ENCODE data around the gene LACTBL1.
"Not testable (repeated sequence)": the region's sequence is repeated elsewhere in the genome, so short reads cannot be mapped to it uniquely, and the experiment has no call there.

The LACTBL1 gene

DNA sequence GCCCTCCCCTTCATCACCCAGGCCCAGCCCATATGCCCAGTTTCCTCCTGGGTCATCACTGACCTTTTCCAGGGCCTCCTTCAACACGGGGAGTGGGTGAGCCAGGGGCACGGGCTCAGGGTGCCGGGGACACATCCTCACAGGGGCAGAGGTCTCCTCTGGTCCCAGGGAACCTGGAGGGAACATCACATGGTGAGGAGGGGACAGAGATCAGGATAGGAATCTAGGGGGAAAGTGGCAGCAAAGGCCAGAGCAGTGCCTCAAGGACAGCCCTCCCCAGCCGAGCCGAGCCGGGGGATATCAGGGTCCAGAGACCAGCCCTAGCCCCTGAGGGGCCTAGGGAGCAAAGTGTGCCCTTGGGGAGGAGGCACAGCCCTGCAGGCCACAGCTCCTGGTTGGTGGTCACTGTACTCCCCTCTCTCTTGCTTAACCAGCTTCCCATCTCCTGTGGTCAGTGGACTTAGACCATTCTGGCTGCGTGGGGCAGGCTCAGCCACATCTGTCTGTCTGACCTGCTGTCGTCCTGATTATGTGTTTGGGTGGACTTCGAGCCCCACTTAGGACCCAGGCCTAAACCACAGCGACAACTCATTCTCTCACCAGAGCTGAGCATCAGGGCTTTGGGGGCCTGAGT, 9.5 kb downstream of the LACTBL1 start:
- H3K4me1 Mint-ChIP-seq: no peaks in the 10 kb centered on the region
- DNase-seq: no peak
- ATAC-seq: no peak
- peaks cover 8 to 11% of the 10 kb centered on the region in 2 donors for H3K9me3 Mint-ChIP-seq
- H3K27me3 Mint-ChIP-seq: peaks cover 12% of the 10 kb centered on the region
- no peak overlapping the region for H3K4me3 Mint-ChIP-seq
- no peak overlapping the region for H3K27ac Mint-ChIP-seq

DNA sequence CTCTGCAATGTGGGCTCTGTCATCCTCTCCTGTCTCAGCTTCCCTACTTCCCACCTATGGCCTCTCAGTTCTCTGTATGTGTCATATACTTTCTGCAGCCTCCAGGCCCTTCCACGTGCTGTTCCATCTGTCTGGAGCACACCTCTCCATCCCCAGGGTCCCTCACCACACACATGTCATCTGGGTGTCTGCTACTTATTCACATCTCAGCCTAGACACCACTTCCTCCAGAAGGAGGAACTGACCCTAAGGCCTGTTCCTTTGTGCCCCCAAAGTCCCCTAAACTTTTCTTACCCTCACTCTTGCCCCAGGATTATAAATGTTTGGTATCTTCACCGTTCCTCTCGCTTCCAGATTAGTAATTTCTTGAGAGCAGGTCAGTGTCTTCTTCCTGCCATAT, 10.1 kb downstream of the LACTBL1 start:
- peaks cover 8 to 11% of the 10 kb centered on the region in 2 donors for H3K9me3 Mint-ChIP-seq

DNA sequence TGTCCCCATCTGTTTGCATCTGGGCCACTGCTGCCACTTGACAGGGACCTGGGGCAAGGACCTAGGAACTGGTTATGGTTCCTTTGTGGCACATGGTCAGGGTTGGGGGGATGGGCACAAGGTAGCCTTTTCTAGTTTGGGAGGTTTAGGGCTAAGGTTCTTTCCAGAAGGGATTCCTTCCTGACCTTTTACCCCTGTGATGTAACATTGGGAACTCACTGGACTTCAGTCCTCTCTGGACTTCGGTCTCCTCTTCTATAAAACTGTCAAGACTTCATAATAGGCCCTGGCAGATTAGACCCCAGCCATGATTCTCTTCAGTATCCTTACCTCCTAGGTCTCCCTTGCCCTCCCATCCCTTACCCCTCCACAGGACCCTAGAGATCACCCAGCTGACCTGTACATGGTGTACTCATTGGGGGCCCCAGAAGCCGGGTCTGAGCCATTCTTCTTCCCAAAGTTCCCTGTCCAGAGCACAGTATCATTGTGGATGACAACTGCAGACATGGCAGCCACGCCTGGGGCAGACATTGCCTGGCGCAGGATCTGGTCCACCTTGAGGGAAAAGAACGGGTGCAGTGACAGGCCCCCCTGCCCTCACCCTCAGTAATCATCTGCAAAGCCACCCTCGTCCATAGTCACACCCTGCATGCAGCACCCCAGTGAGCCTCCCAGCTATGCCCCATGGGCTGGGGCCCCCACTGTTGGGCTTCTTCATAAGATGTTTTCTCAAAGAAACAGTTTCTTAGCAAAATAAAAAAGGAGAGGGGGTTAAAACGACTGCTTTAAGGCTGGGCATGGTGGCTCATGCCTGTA, 12.9 kb downstream of the LACTBL1 start:
- H3K9me3 Mint-ChIP-seq: no peaks in the 10 kb centered on the region

More for the DNA sequence above, 10.1 kb downstream of the LACTBL1 start:
- Mint-ChIP-seq H3K27me3 (peaks cover 9% of the 10 kb centered on the region), H3K4me3 (no peak overlapping the region), H3K27ac (no peak overlapping the region), H3K4me1 (no peaks in the 10 kb centered on the region)
- no peak for ATAC-seq
- DNase-seq: no peak

DNA sequence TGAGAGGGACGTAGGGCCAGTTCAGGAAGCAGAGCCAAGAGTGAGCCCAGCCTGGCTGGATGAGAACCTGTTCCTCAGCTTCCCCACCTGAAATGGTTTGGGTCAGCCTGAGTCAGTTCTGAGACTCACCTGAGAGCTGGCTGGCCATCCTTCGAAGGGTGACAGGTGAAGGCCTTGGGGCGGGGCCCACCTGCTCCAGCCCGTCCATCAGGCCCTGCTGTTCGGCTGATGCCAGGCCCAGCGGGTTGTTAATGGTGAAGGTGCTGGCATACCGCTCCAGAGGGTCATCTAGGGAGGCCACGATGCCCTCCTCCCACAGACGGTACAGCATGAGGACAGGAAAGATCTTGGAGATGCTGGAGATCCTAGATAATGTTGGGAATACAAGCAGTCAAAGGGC, 14.1 kb downstream of the LACTBL1 start:
- Mint-ChIP-seq H3K4me3 (no peak overlapping the region), H3K4me1 (no peaks in the 10 kb centered on the region), H3K27me3 (peaks cover 28% of the 10 kb centered on the region), H3K9me3 (no peaks in the 10 kb centered on the region), H3K27ac (no peak overlapping the region)
- DNase-seq: no peak
- ATAC-seq: no peak

More for the DNA sequence above, 12.9 kb downstream of the LACTBL1 start:
- Mint-ChIP-seq H3K4me1 (no peaks in the 10 kb centered on the region), H3K4me3 (no peak overlapping the region), H3K27ac (no peak overlapping the region), H3K27me3 (peaks cover 16% of the 10 kb centered on the region)
- no peak for ATAC-seq
- no peak for DNase-seq

DNA sequence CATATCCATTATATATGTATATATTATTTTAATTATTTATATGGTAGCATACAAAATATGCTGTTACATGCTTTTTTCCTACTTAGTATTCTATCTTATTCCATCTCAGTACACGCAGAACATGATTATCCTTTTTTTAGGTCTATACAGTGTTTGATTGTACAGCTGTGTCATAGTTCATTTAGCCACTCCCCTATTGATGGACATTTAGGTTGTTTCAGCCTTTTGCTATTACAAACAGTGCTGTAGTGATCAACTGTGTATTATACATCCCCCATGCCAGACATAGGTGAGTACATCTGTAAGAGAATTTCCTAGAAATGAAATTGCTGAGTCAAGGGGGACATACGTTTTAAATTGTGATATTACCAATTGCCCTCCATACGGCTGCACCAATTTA, 15.6 kb downstream of the LACTBL1 start:
- Mint-ChIP-seq H3K4me3 (no peak overlapping the region), H3K4me1 (no peaks in the 10 kb centered on the region), H3K27ac (no peak overlapping the region), H3K9me3 (no peaks in the 10 kb centered on the region), H3K27me3 (peaks cover 40% of the 10 kb centered on the region)
- ATAC-seq: no peak
- DNase-seq: no peak

DNA sequence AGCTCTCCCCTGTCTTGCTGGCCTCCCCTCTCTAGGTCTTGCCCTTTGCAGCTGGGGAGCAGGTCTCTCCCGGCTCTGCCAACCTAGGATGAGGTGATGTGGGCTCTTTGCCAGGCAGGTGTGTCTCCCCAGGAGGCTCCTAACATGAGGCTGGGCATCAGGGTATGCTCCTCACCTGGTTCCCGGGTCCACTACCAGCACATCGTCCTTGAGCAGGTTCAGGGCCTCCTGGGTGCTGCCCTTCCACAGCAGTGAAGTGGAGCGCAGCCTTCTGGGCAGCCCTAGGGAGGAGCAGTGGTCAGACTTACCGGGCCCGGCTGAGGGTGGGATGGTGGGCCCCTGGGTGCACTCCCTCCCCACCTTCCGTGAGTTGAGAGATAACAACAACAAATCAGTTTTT, 17.5 kb downstream of the LACTBL1 start:
- H3K4me3 Mint-ChIP-seq: no peak overlapping the region
- DNase-seq: no peak

DNA sequence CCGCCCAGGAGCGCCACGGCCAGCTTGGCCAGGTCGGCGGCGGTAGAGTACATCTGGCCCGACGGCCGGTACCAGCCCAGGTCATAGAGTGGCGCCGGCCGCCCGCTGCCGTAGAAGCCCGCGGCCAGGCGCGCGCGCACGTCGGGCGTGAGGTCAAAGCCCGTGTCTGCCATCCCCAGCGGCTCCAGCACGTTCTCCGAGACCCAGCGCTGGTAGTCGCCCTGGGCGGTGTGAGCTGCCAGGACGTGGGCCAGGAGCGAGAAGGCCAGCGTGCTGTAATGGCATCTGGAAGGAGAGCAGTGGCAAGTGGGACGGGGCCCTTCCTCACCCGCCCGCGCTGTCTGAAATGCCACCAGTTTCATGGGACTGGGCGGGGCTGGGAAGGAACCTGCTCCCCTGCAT, 18.9 kb downstream of the LACTBL1 start:
- peak overlapping the region in 1 of 2 donors; percentile 48 for H3K27ac Mint-ChIP-seq
- peaks cover 67% of the 10 kb centered on the region for H3K27me3 Mint-ChIP-seq
- ATAC-seq (no peak), DNase-seq (no peak)
- H3K9me3 Mint-ChIP-seq: no peaks in the 10 kb centered on the region
- H3K4me3 Mint-ChIP-seq: no peak overlapping the region
- H3K4me1 Mint-ChIP-seq: no peaks in the 10 kb centered on the region

More for the DNA sequence above, 17.5 kb downstream of the LACTBL1 start:
- no peaks in the 10 kb centered on the region for H3K9me3 Mint-ChIP-seq
- ATAC-seq: no peak
- H3K27ac Mint-ChIP-seq: no peak overlapping the region
- no peaks in the 10 kb centered on the region for H3K4me1 Mint-ChIP-seq
- H3K27me3 Mint-ChIP-seq: peaks cover 58% of the 10 kb centered on the region

DNA sequence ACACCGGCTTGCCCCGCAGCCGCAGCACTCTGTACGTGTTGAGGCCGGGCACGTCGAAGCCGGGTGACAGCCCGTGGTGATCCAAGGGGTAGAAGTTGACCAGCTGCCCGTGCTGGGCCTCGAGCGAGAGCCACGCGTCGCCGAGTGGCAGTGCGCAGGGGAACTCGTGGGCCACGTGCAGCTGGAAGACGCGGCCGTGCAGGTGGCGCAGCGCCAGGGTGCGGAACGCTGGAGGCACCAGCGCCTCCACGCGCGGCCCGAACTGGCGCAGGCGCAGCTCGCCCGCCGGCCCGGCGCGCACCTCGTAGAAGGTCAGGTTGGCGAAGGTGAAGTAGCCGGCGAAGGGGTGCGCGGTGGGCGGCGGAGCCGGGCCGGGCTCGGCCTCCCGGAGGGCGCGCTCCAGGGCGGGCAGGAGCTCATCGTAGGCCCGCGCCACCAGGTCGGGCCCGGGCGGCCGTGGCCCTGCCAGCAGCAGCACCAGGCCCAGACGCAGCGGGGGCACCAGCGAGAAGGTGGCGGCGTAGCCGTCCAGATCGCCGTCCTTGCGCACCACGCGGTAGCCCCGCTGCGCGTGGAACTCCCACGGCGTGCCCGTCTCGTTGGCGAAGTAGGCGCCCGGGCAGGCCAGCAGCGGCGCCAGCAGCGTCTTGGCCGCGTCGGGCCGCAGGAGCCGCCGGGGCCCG, 19.5 kb downstream of the LACTBL1 start:
- Mint-ChIP-seq H3K9me3 (no peaks in the 10 kb centered on the region), H3K27me3 (peaks cover 72% of the 10 kb centered on the region), H3K27ac (no peak overlapping the region), H3K4me1 (no peaks in the 10 kb centered on the region), H3K4me3 (no peak overlapping the region)
- no peak for ATAC-seq
- no peak for DNase-seq

DNA sequence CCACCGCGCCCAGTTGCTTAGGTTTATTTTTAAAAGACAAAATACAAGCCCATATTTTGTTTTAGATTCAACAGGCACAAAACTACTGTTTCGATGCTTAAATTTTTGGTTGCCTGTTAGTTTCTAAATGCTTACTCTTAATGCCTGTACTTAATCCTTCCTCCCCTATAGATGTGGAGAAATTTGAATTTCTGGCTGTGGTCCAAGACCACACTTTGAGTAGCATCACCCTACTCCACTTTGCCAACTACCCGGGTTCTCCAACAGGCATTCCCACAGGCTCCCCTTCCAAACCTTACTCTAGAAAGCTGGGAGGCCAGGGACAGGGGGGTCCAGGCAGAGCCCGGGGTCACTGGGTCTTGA, 20.0 kb downstream of the LACTBL1 start:
- H3K4me3 Mint-ChIP-seq: no peak overlapping the region
- DNase-seq (no peak), ATAC-seq (no peak)
- H3K9me3 Mint-ChIP-seq: no peaks in the 10 kb centered on the region
- no peaks in the 10 kb centered on the region for H3K4me1 Mint-ChIP-seq
- H3K27me3 Mint-ChIP-seq: peaks cover 77% of the 10 kb centered on the region
- no peak overlapping the region for H3K27ac Mint-ChIP-seq

DNA sequence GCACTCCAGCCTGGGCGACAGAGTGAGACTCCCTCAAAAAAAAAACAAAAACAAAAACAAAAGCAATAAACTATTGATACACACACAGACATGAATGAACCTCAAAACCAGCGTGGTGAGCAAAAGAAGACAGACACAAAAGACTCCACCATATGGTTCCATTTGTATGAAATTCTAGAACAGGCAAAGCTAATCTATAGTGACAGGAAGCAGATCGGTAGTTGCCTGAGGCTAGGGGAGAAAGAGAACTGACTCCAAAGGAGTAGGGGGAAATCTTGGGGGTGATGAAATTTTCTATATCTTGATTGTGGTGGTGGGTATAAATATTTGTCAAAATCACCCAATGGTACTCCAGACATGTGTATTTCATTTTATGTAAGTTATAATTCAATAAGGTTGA, 20.9 kb downstream of the LACTBL1 start:
- H3K9me3 Mint-ChIP-seq: no peaks in the 10 kb centered on the region
- H3K27ac Mint-ChIP-seq: no peak overlapping the region
- no peak overlapping the region for H3K4me3 Mint-ChIP-seq
- H3K4me1 Mint-ChIP-seq: no peaks in the 10 kb centered on the region
- peaks cover 79% of the 10 kb centered on the region for H3K27me3 Mint-ChIP-seq
- DNase-seq (no peak), ATAC-seq (no peak)

DNA sequence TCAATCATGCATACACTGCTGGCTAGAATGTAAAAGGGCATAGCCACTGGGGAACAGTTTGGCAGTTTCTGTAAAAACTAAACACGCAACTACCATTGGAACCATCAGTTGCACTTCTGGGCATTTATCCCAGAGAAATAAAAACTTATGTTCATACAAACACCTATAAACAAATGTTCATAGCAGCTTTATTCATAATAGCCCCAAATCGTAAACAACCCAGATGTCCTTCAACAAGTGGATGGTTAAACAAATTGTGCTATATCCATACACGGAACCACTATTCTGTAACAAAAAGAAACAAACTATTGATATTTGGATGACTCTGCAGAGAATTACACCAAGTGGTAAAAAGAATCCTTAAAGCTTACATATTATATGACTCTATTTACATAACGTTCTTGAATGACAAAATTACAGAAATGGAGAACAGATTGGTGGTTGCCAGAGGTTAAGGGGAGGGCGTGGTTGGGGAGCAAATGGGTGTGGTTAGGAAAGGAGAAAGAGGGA, 22.8 kb downstream of the LACTBL1 start:
- Mint-ChIP-seq H3K4me1 (no peaks in the 10 kb centered on the region), H3K9me3 (no peaks in the 10 kb centered on the region), H3K27me3 (peaks cover 65% of the 10 kb centered on the region), H3K4me3 (no peak overlapping the region), H3K27ac (no peak overlapping the region)
- ATAC-seq: no peak
- DNase-seq: no peak

DNA sequence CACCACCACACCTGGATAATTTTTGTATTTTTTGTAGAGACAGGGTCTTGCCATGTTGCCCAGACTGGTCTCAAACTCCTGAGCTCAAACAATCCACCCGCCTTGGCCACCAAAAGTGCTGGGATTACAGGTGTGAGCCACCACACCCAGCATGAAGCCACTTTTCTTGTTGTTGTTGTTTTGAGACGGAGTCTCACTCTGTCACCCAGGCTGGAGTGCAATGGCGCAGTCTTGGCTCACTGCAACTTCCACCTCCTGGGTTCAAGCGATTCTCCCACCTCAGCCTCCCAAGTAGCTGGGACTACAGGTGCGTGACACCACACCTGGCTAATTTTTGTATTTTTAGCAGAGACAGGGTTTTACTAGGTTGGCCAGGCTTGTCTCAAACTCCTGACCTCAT, 27.5 kb downstream of the LACTBL1 start:
- not testable (repeated sequence) for H3K4me1 Mint-ChIP-seq, DNase-seq, H3K4me3 Mint-ChIP-seq, H3K27ac Mint-ChIP-seq, H3K9me3 Mint-ChIP-seq, ATAC-seq
- H3K27me3 Mint-ChIP-seq: peaks cover 36% of the 10 kb centered on the region

DNA sequence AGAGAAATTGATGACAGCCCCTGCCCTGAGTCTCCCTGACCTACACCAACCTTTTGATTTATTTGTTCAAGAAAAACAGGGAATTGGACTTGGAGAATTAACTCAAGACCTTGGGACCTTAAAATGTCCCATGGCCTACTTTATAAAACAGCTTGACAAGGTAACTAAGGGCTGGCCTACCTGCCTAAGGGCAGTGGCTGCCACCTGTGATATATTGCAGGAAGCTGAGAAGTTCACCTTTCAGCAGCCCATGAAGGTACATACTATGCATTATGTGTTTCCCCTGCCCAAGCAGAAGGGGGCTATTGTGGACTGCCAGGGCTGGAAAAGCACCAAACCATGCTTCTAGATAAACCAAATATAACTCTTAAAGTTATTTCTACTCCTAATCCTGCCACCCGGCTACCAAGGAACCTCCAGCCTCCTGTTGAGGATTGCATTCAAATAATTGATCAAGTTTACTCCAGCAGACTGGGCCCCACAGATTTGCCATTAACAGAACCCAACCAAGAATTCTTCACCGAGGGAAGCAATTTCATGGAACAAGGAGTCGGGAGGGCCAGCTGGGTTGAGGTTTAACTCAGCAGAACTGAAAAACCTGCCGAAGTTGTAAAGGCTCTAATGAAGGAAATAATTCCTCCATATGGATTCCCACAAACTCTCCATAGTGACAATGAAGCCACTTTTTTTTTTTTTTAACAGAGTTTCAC, 28.2 kb downstream of the LACTBL1 start:
- ATAC-seq: no peak
- no peaks in the 10 kb centered on the region for H3K4me1 Mint-ChIP-seq
- no peaks in the 10 kb centered on the region for H3K9me3 Mint-ChIP-seq
- no peak overlapping the region for H3K4me3 Mint-ChIP-seq
- no peak for DNase-seq
- H3K27ac Mint-ChIP-seq: no peak overlapping the region
- peaks cover 31% of the 10 kb centered on the region for H3K27me3 Mint-ChIP-seq

DNA sequence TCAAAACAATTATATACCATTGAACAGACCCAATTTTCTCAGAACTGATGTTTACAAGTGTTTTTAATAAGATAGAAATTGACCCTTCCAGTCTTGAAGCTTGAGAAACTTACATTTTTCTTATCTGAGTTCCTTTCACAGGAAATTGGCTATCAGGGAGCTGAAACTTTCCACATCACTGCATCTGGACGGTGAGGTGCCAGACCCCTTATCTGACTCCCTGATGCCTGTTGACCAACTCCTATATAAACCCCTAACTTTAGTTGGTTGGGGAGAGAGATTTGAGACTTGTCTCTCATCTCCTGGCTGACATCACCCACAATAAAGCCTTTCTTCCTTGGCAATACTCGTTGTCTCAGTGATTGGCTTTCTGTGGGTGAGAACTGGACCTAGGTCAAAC, 31.4 kb downstream of the LACTBL1 start:
- ATAC-seq (no peak), DNase-seq (no peak)
- no peak overlapping the region for H3K27ac Mint-ChIP-seq
- peaks cover 14% of the 10 kb centered on the region for H3K27me3 Mint-ChIP-seq
- no peaks in the 10 kb centered on the region for H3K9me3 Mint-ChIP-seq
- no peaks in the 10 kb centered on the region for H3K4me1 Mint-ChIP-seq
- H3K4me3 Mint-ChIP-seq: no peak overlapping the region

DNA sequence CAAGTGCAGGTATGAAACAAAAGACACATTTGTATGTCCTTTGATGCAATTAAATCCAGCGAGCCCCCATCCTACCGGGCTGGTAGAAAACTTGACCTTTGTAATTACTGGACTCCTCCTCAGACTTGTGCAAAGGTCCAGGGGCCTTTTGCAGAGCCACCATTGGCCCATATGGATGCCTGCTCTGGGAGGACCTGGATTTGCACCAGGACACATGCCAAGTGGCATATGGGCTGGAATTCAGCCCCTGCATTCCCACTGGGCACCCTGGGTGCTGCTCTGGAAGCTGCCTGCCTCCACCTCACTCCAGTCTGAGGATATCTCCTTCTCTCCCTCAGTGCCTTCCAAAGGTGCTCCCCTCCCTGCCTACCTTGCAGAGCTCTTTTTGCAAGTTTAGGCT, 36.0 kb downstream of the LACTBL1 start:
- Mint-ChIP-seq H3K27ac (no peak overlapping the region), H3K4me3 (no peak overlapping the region), H3K4me1 (no peaks in the 10 kb centered on the region), H3K9me3 (no peaks in the 10 kb centered on the region), H3K27me3 (no peaks in the 10 kb centered on the region)
- ATAC-seq: no peak
- no peak for DNase-seq

Data from stimulated activated naive CD8-positive, alpha-beta T cell treated with anti-CD3 and anti-CD28 coated beads, Interleukin-15, amount 100 ng/mL, for 72 hours (primary cell).